ENCODE measurements around the gene SYT17.

SYT17 gene

GRCh38 chr16:19173649-19174383 is 5.8 kb downstream of the SYT17 start:
- no peak overlapping the region for H3K4me3 ChIP-seq (replicated peaks; ENCODE audit: insufficient read depth, low read length)
- DNase-seq (ENCODE audit: low read depth in 1 of 2, low spot score in 1 of 2) = no peak
- H3K27me3 ChIP-seq (ENCODE audit: insufficient read depth, poor library complexity, severe bottlenecking) = peaks cover 16% of the 10 kb centered on the region

GRCh38 chr16:19174478-19174877 is 6.4 kb downstream of the SYT17 start:
- Histone ChIP-seq H3K4me3 (replicated peaks; ENCODE audit: insufficient read depth, low read length) (no peak overlapping the region), H3K27me3 (ENCODE audit: insufficient read depth, poor library complexity, severe bottlenecking) (peaks cover 11% of the 10 kb centered on the region), H3K27ac (replicated peaks) (no peak overlapping the region)
- no peak for DNase-seq (ENCODE audit: low read depth in 1 of 2, low spot score in 1 of 2)
- TF ChIP-seq GABPA (IDR thresholded peaks at IDR 0.05; ENCODE audit: low read depth) = no peak
- no peak for TF ChIP-seq REST (IDR thresholded peaks at IDR 0.05; ENCODE audit: insufficient replicate concordance, low read depth)
- TF ChIP-seq SPI1 (IDR thresholded peaks at IDR 0.05; ENCODE audit: borderline replicate concordance, low read depth) = no peak

More at GRCh38 chr16:19173649-19174383, 5.8 kb downstream of the SYT17 start:
- no peak for TF ChIP-seq GABPA (IDR thresholded peaks at IDR 0.05; ENCODE audit: low read depth)
- no peak for TF ChIP-seq POLR2AphosphoS5 (IDR thresholded peaks at IDR 0.05; ENCODE audit: low read depth)
- TF ChIP-seq REST (IDR thresholded peaks at IDR 0.05; ENCODE audit: insufficient replicate concordance, low read depth) = no peak
- no peak for TF ChIP-seq CTCF (IDR thresholded peaks at IDR 0.05; ENCODE audit: insufficient read depth, low read length)
- TF ChIP-seq SPI1 (IDR thresholded peaks at IDR 0.05; ENCODE audit: borderline replicate concordance, low read depth) = no peak
- H3K27ac ChIP-seq (replicated peaks) = no peak overlapping the region

- TF ChIP-seq POLR2AphosphoS5 (IDR thresholded peaks at IDR 0.05; ENCODE audit: low read depth) (no peak), CTCF (IDR thresholded peaks at IDR 0.05; ENCODE audit: insufficient read depth, low read length) (no peak), REST (IDR thresholded peaks at IDR 0.05; ENCODE audit: insufficient replicate concordance, low read depth) (no peak), SPI1 (IDR thresholded peaks at IDR 0.05; ENCODE audit: borderline replicate concordance, low read depth) (no peak), GABPA (IDR thresholded peaks at IDR 0.05; ENCODE audit: low read depth) (no peak)
- DNase-seq (ENCODE audit: low read depth in 1 of 2, low spot score in 1 of 2) = no peak
- no peak overlapping the region for H3K4me3 ChIP-seq (replicated peaks; ENCODE audit: insufficient read depth, low read length)
These were observed 7.6 kb downstream of the SYT17 start for GRCh38 chr16:19175492-19176262.

More at GRCh38 chr16:19175492-19176262, 7.6 kb downstream of the SYT17 start:
- no peak overlapping the region for H3K27ac ChIP-seq (replicated peaks)
- H3K27me3 ChIP-seq (ENCODE audit: insufficient read depth, poor library complexity, severe bottlenecking) = peaks cover 7% of the 10 kb centered on the region
